ENCODE results near the gene GRIN2A. TPM values are rescaled to one million over a fixed set of nuclear protein-coding genes. Genes with fewer than 3 reads are reported as not detected.

The GRIN2A gene
- total RNA-seq, 1 donor from 2014 or later, result not detected

DNA sequence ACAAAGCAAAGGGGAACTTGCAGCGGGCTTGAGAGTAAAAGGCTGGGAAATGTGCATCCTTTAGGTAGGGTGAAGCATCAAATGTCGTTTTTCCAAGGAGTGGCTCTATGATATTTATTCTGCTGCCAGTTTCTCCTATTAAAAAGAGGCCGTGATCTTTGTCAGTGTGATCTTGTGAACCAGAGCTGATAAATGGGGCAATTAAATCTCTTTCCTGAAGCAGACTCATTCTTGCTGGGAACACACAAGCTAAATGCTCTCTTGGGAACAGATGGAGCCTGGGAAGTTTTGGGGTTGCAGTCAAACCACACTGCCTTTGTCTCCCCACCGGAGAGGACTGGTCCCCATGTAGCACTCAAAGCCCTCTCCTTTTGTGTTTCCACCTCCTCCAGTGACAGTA lies 408.9 kb downstream of the GRIN2A start:
- DNase-seq (ENCODE audit: low read depth in 2 of 2), result no peak

DNA sequence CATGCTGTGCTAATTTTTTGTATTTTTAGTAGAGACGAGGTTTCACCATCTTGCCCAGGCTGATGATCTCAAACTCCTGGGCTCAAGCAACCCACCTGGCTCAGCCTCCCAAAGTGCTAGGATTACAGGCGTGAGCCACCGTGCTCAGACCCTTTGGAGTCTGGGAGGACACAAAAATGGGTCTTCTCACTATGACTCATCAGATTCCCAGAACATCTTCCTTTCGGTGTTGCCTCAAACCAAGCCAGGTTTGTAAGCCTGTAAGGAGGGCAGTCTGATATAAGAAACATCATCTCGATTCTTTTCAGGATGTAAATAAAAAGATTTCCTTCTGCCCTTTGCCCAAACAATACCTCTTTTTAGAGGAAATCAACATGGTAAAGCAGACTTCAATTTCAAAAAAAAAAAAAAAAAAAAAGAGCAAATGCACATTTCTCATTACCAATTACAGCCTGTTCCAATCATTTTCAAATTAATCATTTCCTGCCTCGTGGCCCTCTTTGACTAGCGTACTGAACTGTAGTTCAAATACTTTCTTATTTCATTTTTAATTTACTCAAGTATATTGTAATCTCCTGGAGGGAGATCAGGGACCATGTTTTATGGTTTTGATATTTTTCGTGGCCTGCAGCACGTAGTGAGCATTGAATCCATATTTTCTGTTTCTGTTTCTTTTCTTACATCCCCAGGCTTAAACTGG lies 409.6 kb downstream of the GRIN2A start:
- no peak for DNase-seq (ENCODE audit: low read depth in 2 of 2)

DNA sequence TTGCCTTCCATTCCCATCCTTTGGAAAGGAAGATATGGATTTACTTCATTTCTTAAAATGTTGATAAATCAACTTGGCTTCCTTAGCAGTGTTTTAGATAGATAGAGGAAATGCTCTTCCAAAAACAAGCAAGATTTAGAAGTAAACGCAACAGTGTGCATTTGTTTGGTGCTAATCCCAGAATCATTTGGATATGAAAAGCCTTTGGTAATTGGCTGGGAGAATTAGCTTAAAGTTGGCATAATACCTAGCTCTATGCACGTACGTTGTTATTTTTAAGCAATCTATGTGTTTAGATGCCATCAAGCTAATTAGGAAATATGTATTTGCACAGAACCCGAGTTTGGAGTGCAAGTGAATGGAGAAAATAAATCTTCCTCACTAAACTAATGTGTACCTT lies 415.3 kb downstream of the GRIN2A start:
- no peak for DNase-seq (ENCODE audit: low read depth in 2 of 2)

DNA sequence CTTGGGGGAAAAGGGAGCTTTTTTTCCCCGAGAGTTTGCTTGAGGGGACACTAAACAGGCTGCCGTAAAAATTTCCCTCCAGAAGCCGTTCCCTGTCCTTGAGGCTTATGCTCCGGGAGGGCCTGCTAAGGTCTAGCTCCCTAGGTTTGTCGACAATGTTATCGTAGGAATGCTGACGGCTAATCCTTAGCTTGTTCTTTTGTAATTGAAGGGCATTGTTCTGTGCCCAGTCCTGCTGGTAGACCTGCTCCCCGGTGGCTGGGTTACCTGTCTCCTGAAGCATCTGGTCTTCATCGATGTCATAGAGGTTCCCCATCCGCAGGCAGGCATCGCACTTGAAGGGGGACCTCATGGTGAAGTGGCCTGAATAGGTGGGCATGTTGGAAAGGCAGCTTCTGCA lies 418.7 kb downstream of the GRIN2A start:
- DNase-seq (ENCODE audit: low read depth in 2 of 2), result no peak

DNA sequence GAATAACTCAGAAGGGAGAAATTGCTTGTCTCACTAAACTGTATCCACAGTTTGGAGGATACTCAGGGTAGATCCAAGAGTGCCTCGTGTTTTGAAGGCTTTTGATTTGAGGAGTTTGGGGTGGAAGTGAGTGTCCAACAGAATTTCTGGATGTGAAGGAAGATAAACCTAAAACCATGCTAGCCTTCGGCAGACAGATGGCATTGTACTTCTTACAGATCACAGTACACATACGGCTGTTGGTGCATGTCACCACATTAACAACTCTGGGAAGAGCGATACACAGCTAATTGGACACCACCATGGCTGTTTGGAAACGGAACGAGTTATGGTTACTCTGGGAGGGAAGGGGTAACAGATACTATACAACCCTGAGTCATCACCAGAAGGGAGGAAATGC lies 420.4 kb downstream of the GRIN2A start:
- no peak for DNase-seq (ENCODE audit: low read depth in 2 of 2)

DNA sequence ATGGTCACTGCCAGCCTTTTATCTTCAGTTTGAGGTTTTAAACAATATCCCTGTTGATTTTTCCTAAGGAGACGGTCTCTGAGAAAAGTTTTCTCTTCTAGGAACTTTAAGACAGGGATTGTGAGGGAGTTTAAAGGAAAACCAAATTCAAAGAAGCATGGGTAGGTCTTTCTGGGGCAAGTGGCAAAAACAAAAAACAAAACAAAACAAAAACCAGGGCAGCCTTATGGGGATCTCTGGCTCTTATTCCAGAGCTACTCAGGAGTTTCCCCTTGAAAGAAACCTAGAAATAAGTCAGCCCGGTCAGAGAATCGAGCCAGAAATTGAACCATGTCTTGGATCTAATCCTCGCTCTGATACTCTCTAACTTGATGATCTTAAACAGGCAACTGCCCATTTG lies 424.5 kb downstream of the GRIN2A start:
- DNase-seq (ENCODE audit: low read depth in 2 of 2), result no peak

DNA sequence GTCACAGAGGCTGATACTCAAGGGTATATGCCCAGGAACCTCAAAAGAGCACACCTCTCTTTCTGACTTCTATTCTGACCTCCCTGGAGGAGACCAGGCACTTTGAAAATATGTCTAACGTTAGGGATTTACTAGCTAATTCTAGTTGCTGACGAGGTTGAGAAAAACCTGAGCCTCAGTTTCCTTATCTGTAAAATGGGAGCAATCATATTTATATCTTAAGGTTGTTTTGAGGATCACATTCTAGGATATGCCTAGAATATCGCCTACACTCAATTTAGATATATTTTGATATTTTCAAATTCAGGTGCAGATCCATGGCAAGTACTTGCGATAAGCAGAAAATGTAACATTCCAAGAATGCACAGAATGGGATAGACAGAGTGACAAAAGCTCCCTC lies 425.8 kb downstream of the GRIN2A start:
- DNase-seq (ENCODE audit: low read depth in 2 of 2), result no peak

DNA sequence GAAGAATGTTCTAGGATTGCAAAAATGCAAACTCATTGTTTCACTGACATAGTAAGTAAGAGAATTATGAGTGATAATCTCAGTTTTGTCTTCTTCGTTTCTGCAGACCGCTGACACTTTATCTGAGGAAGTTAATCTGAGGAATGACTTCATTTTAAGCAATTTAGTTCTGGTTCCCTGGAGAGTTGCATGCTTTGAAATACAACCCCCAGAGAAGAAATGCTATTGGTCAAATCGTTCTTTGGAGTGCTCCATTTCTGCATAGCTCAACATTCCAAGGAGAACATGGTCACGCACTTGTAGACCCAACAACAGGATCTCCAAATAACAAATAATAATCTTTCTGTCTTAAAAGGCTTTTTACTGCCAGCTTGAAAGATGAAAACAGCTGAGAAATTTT lies 427.1 kb downstream of the GRIN2A start:
- no peak for DNase-seq (ENCODE audit: low read depth in 2 of 2)

DNA sequence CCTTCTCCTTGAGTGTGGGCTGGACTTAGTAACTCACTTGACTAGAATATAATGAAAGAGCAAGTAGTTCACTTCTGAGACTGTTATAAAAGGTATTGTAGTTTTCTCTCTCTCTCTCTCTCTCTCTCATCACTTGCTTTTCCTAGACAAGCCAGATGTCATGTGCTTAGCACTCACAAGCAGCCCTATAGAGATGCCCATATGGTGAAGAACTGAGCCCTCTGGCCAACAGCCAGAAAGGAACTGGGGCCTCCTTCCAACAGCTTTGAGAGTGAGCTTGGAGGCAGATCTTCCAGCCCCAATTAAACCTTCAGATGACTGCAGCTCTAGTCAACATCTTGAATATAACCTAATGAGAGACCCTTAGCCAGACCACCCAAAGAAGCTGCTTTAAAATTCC lies 440.5 kb downstream of the GRIN2A start:
- DNase-seq (ENCODE audit: low read depth in 2 of 2), result no peak

DNA sequence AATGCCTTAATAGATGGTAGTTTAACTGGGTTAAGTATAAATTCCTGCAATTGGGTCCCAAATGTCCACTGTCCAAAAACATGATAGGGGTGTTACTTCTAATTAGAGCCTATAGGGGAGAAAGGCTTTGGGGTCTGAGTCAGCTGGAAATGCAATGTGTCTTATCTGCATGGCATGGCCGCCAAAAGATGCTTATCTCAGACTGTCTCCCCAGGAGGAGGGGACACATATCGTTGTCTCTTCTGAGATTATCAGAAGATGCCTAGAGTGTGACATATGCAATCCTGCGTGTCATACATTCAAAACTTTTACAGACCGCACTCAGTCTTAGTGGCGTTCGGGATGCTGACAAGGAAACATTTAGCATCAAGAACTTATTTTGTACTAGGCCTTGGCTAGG lies 442.9 kb downstream of the GRIN2A start:
- DNase-seq (ENCODE audit: low read depth in 2 of 2), result no peak

DNA sequence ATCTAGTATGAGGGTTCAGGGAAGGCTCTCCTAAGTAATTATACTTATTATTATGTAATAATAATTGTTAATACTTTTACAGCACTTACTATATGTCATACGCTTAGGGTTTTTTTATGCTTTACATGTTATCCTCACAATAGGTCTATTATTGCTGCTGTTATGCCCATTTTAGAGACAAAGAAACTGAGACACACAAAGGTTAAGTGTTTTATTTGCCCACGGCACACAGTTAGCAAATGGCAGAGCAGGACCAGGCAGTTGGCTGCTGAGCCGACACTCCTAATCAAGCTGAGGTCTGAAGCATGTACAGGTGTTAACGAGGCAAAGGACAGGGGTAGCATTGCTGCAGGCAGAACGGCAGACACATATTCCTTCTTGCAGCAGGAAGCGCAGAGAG lies 443.5 kb downstream of the GRIN2A start:
- DNase-seq (ENCODE audit: low read depth in 2 of 2), result no peak

DNA sequence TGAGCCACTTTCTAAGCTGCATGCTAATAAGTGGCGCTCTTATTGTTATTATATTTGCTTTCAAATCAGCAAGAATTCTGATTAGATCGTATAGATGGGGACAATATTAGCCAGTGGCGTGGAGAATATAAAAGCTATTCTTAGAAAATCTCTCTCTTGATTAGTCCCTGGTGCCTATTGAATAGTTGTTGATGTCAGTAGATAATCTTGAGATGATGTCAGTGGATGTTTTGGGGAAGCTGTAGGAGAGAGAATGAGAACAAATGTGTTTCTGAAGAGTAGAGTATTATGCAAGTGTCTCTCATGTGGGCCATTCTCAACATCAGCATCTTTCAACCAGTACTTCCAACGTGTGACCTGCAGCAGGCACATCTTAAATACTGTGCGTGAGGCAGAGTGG lies 445.7 kb downstream of the GRIN2A start:
- no peak for DNase-seq (ENCODE audit: low read depth in 2 of 2)

DNA sequence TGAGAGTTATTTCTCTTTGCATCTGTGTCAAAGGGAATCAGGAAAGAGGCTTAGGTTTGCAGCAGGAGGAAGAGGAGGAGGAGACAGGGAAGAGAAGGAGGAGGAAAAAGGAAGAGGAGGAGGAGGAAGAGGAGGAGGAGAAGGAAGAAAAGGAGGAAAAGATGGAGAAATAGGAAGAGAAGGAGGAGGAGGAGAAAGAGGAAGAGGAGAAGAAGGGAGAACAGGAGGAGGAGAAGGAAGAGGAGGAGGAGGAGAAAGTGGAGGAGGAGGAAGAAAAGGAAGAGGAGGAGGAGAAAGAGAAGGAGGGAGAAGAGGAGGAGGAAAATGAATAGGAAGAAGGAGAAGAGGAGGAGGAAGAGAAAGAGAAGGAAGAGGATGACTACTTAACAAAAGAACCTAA lies 459.1 kb downstream of the GRIN2A start:
- no peak for DNase-seq (ENCODE audit: low read depth in 2 of 2)

DNA sequence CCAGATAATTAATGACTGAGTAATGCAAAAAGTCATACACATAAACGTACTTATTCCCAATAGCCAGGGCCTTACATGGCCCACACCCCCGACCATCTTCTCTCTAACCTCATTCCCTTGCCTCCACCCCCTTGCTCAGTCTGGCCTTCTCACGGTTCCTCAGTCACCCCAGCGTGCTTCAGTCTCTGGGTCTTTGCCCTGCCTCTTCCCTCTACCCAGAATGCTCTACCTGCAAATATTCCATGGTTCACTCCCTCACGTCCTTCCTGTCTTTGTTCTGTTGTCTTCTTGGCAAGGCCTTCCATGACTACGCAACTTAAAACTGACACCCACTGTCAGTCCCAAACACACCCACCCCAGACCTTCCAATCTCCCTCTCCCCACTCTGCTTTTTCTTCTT lies 468.3 kb downstream of the GRIN2A start:
- no peak for DNase-seq (ENCODE audit: low read depth in 2 of 2)

DNA sequence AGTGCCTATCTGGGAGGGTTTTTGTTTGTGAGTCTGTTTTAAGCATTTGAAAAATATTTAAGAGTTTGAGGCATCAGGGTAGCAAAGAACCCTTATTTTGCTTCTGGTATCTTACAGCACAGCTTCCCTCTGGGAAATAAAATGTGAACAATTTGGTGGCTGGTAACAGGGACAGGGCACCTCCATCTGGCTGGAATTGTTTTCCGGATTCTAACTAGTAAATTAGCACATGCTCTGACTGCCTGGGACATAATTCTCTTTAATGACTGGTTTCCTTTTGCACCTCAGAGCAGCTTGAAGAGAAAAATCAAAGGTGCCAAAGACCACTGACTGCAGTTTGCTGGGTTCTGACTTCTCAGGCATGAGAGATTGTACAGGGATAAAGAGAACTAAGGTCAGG lies 469.1 kb downstream of the GRIN2A start:
- DNase-seq (ENCODE audit: low read depth in 2 of 2), result no peak

DNA sequence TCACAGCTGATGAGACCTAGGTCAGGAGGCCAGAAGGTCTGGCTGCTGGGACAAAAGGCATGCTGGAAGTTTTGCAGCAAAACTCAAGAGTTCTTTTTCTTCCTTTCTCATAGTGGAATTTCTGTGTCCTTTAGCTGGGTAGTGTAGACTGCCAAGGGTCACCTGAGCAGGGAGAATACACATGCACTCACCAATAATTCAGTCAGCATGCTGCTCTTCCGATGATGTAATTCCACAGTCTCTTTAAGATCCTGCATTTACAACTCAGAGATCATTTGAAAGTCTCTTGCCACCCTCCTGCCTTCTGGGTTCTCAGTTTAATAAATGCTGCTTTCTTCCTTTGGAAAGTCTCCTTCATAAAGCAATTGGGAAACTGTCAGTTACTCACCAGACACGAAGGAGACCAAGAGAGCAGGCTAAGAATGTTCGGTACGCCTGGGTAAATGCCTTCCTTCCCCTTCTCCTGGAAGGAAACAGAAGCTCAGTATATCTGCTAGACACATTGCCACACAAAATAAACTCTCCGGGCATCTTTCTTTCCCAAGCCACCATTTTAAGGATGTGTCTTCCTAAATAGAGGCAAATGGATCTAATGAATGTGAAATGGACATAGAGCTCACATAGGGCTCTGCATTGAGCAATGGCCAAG lies 473.1 kb downstream of the GRIN2A start:
- no peak for DNase-seq (ENCODE audit: low read depth in 2 of 2)

DNA sequence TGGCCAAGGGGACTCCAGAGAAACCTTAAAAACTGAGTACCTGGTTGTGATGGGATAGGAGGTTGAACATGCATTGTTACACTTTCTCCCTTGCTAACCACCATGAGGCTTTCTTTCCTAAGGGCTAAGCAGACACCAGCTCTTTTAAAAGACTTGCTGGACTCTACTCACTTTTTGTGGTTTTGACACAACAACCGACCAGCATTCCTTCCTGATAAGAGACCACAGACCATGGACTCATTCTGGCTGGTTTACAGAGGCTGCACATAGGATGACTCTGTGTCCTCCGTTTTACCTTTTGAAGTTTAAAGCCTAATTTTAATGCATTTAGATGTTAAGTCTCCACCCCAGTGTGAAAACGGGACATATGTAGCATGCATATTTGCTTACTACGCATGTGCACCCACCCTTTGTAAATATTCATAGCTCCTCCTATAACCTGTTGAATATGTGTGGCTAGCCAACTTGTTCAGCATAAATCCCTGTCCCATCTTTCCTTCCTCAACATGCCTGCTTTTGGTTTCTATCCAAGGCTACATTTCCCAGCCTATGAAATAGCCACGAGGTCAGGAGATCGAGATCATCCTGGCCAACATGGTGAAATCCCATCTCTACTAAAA lies 475.9 kb downstream of the GRIN2A start:
- no peak for DNase-seq (ENCODE audit: low read depth in 2 of 2)

DNA sequence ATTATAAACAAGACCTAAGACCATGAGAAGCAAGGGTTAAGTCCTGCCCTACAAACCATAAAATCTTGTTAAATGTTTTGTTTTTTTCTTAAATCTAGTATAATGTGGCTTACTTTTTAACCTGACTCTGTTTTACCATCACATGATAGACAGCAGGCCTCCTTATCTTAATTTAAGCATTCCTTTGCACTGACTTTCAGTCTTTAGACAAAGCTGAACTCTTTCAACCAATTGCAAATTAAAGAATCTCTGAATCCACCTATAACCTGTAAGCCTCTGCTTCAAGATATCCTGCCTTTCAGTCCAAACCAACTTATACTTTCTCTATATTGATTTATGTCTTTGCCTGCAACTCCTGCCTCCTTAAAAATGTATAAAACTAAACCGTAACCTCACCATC lies 478.5 kb downstream of the GRIN2A start:
- no peak for DNase-seq (ENCODE audit: low read depth in 2 of 2)

Other genes starting within 250 kb of the GRIN2A start
- gene ATF7IP2, start 203.6 kb upstream of the GRIN2A start, total RNA-seq, result 5.2 and 8.1 TPM in 2 replicates